ENCODE data around the gene ANKS3. TPM values are rescaled to one million over a fixed set of nuclear protein-coding genes. Genes with fewer than 3 reads are reported as not detected.
"Not testable (repeated sequence)": the region's sequence is repeated elsewhere in the genome, so short reads cannot be mapped to it uniquely, and the experiment has no call there.

The ANKS3 gene
- polyA plus RNA-seq, 2 donors, result 9.3 to 26.8 TPM

- Histone ChIP-seq H3K27ac (ENCODE audit: low read depth in 2 of 2, low read length in 1 of 2) (no peak overlapping the region), H3K4me3 (ENCODE audit: low read depth in 1 of 2, low read length in 2 of 2) (no peak overlapping the region), H3K4me1 (ENCODE audit: control insufficient read depth in 2 of 2, insufficient read depth in 2 of 2, low read length in 1 of 2) (peaks cover 0 to 3% of the 10 kb centered on the region in 2 donors), H3K36me3 (ENCODE audit: control insufficient read depth in 2 of 2, insufficient read depth in 2 of 2, low read length in 1 of 2) (peaks cover 37 to 52% of the 10 kb centered on the region in 2 donors), H3K9me3 (ENCODE audit: control insufficient read depth in 2 of 2, insufficient read depth in 1 of 2, low read depth in 1 of 2, low read length in 1 of 2) (no peaks in the 10 kb centered on the region), H3K27me3 (ENCODE audit: control insufficient read depth in 1 of 2, insufficient read depth in 2 of 2, low read length in 2 of 2) (no peaks in the 10 kb centered on the region)
- 97% methylated on average over 12 of the region's 12 CpGs for WGBS, 2 donors
Observed at GRCh38 chr16:4656221-4656620, 77.8 kb downstream of the ANKS3 start.

GRCh38 chr16:4655801-4656200 is 78.3 kb downstream of the ANKS3 start:
- 94 to 98% methylated on average over 6 of the region's 6 CpGs for WGBS, 2 donors
- Histone ChIP-seq H3K9me3 (ENCODE audit: control insufficient read depth in 2 of 2, insufficient read depth in 1 of 2, low read depth in 1 of 2, low read length in 1 of 2) (no peaks in the 10 kb centered on the region), H3K27ac (ENCODE audit: low read depth in 2 of 2, low read length in 1 of 2) (no peak overlapping the region), H3K27me3 (ENCODE audit: control insufficient read depth in 1 of 2, insufficient read depth in 2 of 2, low read length in 2 of 2) (no peaks in the 10 kb centered on the region), H3K36me3 (ENCODE audit: control insufficient read depth in 2 of 2, insufficient read depth in 2 of 2, low read length in 1 of 2) (peaks cover 39 to 55% of the 10 kb centered on the region in 2 donors), H3K4me1 (ENCODE audit: control insufficient read depth in 2 of 2, insufficient read depth in 2 of 2, low read length in 1 of 2) (peaks cover 0 to 3% of the 10 kb centered on the region in 2 donors), H3K4me3 (ENCODE audit: low read depth in 1 of 2, low read length in 2 of 2) (no peak overlapping the region)

- Histone ChIP-seq H3K27ac (ENCODE audit: low read depth in 2 of 2, low read length in 1 of 2) (no peak overlapping the region), H3K36me3 (ENCODE audit: control insufficient read depth in 2 of 2, insufficient read depth in 2 of 2, low read length in 1 of 2) (peaks cover 39 to 55% of the 10 kb centered on the region in 2 donors)
- 88 to 93% methylated on average over 12 of the region's 12 CpGs for WGBS, 2 donors
Observed at GRCh38 chr16:4654964-4655590, 79.0 kb downstream of the ANKS3 start.

GRCh38 chr16:4654011-4654963 is 79.8 kb downstream of the ANKS3 start:
- WGBS, 2 donors, result 65 to 80% methylated on average over 16 of the region's 16 CpGs
- H3K36me3 ChIP-seq (ENCODE audit: control insufficient read depth in 2 of 2, insufficient read depth in 2 of 2, low read length in 1 of 2), result peaks cover 39 to 56% of the 10 kb centered on the region in 2 donors
- H3K4me3 ChIP-seq (ENCODE audit: low read depth in 1 of 2, low read length in 2 of 2), result no peak overlapping the region
- H3K9me3 ChIP-seq (ENCODE audit: control insufficient read depth in 2 of 2, insufficient read depth in 1 of 2, low read depth in 1 of 2, low read length in 1 of 2), result no peaks in the 10 kb centered on the region
- H3K27ac ChIP-seq (ENCODE audit: low read depth in 2 of 2, low read length in 1 of 2), result no peak overlapping the region
- no peaks in the 10 kb centered on the region for H3K4me1 ChIP-seq (ENCODE audit: control insufficient read depth in 2 of 2, insufficient read depth in 2 of 2, low read length in 1 of 2)
- H3K27me3 ChIP-seq (ENCODE audit: control insufficient read depth in 1 of 2, insufficient read depth in 2 of 2, low read length in 2 of 2), result no peaks in the 10 kb centered on the region

More at GRCh38 chr16:4654964-4655590, 79.0 kb downstream of the ANKS3 start:
- Histone ChIP-seq H3K9me3 (ENCODE audit: control insufficient read depth in 2 of 2, insufficient read depth in 1 of 2, low read depth in 1 of 2, low read length in 1 of 2) (no peaks in the 10 kb centered on the region), H3K4me1 (ENCODE audit: control insufficient read depth in 2 of 2, insufficient read depth in 2 of 2, low read length in 1 of 2) (no peaks in the 10 kb centered on the region), H3K27me3 (ENCODE audit: control insufficient read depth in 1 of 2, insufficient read depth in 2 of 2, low read length in 2 of 2) (no peaks in the 10 kb centered on the region), H3K4me3 (ENCODE audit: low read depth in 1 of 2, low read length in 2 of 2) (no peak overlapping the region)

- H3K36me3 ChIP-seq (ENCODE audit: control insufficient read depth in 2 of 2, insufficient read depth in 2 of 2, low read length in 1 of 2), result peaks cover 34 to 52% of the 10 kb centered on the region in 2 donors
- H3K27ac ChIP-seq (ENCODE audit: low read depth in 2 of 2, low read length in 1 of 2), result no peak overlapping the region
- H3K4me1 ChIP-seq (ENCODE audit: control insufficient read depth in 2 of 2, insufficient read depth in 2 of 2, low read length in 1 of 2), result no peaks in the 10 kb centered on the region
- H3K9me3 ChIP-seq (ENCODE audit: control insufficient read depth in 2 of 2, insufficient read depth in 1 of 2, low read depth in 1 of 2, low read length in 1 of 2), result no peaks in the 10 kb centered on the region
- H3K27me3 ChIP-seq (ENCODE audit: control insufficient read depth in 1 of 2, insufficient read depth in 2 of 2, low read length in 2 of 2), result no peaks in the 10 kb centered on the region
- no peak overlapping the region for H3K4me3 ChIP-seq (ENCODE audit: low read depth in 1 of 2, low read length in 2 of 2)
- 94% methylated on average over 25 of the region's 25 CpGs for WGBS, 2 donors
Observed at GRCh38 chr16:4652561-4652960, 81.5 kb downstream of the ANKS3 start.

- Histone ChIP-seq H3K4me1 (ENCODE audit: control insufficient read depth in 2 of 2, insufficient read depth in 2 of 2, low read length in 1 of 2) (no peaks in the 10 kb centered on the region), H3K9me3 (ENCODE audit: control insufficient read depth in 2 of 2, insufficient read depth in 1 of 2, low read depth in 1 of 2, low read length in 1 of 2) (no peaks in the 10 kb centered on the region), H3K27ac (ENCODE audit: low read depth in 2 of 2, low read length in 1 of 2) (no peak overlapping the region), H3K4me3 (ENCODE audit: low read depth in 1 of 2, low read length in 2 of 2) (no peak overlapping the region), H3K36me3 (ENCODE audit: control insufficient read depth in 2 of 2, insufficient read depth in 2 of 2, low read length in 1 of 2) (peaks cover 31 to 45% of the 10 kb centered on the region in 2 donors), H3K27me3 (ENCODE audit: control insufficient read depth in 1 of 2, insufficient read depth in 2 of 2, low read length in 2 of 2) (no peaks in the 10 kb centered on the region)
- WGBS, 2 donors, result 93 to 94% methylated on average over 13 of the region's 13 CpGs
Observed at GRCh38 chr16:4651827-4652226, 82.2 kb downstream of the ANKS3 start.

- not testable (repeated sequence) for H3K4me3 ChIP-seq (ENCODE audit: low read depth in 1 of 2, low read length in 2 of 2); H3K4me1 ChIP-seq (ENCODE audit: control insufficient read depth in 2 of 2, insufficient read depth in 2 of 2, low read length in 1 of 2); H3K27me3 ChIP-seq (ENCODE audit: control insufficient read depth in 1 of 2, insufficient read depth in 2 of 2, low read length in 2 of 2); H3K9me3 ChIP-seq (ENCODE audit: control insufficient read depth in 2 of 2, insufficient read depth in 1 of 2, low read depth in 1 of 2, low read length in 1 of 2); H3K27ac ChIP-seq (ENCODE audit: low read depth in 2 of 2, low read length in 1 of 2)
- WGBS, 2 donors, result 81 to 86% methylated on average over 15 of the region's 15 CpGs
- H3K36me3 ChIP-seq (ENCODE audit: control insufficient read depth in 2 of 2, insufficient read depth in 2 of 2, low read length in 1 of 2), result peaks cover 24 to 41% of the 10 kb centered on the region in 2 donors
Observed at GRCh38 chr16:4650443-4651074, 83.5 kb downstream of the ANKS3 start.

GRCh38 chr16:4649744-4650442 is 84.2 kb downstream of the ANKS3 start:
- Histone ChIP-seq H3K9me3 (ENCODE audit: control insufficient read depth in 2 of 2, insufficient read depth in 1 of 2, low read depth in 1 of 2, low read length in 1 of 2) (no peaks in the 10 kb centered on the region), H3K27me3 (ENCODE audit: control insufficient read depth in 1 of 2, insufficient read depth in 2 of 2, low read length in 2 of 2) (no peaks in the 10 kb centered on the region), H3K4me3 (ENCODE audit: low read depth in 1 of 2, low read length in 2 of 2) (no peak overlapping the region), H3K4me1 (ENCODE audit: control insufficient read depth in 2 of 2, insufficient read depth in 2 of 2, low read length in 1 of 2) (no peaks in the 10 kb centered on the region), H3K36me3 (ENCODE audit: control insufficient read depth in 2 of 2, insufficient read depth in 2 of 2, low read length in 1 of 2) (peaks cover 20 to 35% of the 10 kb centered on the region in 2 donors), H3K27ac (ENCODE audit: low read depth in 2 of 2, low read length in 1 of 2) (no peak overlapping the region)
- WGBS, 2 donors, result 88 to 93% methylated on average over 25 of the region's 25 CpGs

GRCh38 chr16:4648917-4649316 is 85.2 kb downstream of the ANKS3 start:
- H3K27me3 ChIP-seq (ENCODE audit: control insufficient read depth in 1 of 2, insufficient read depth in 2 of 2, low read length in 2 of 2), result no peaks in the 10 kb centered on the region
- H3K4me1 ChIP-seq (ENCODE audit: control insufficient read depth in 2 of 2, insufficient read depth in 2 of 2, low read length in 1 of 2), result no peaks in the 10 kb centered on the region
- peaks cover 14 to 30% of the 10 kb centered on the region in 2 donors for H3K36me3 ChIP-seq (ENCODE audit: control insufficient read depth in 2 of 2, insufficient read depth in 2 of 2, low read length in 1 of 2)
- H3K9me3 ChIP-seq (ENCODE audit: control insufficient read depth in 2 of 2, insufficient read depth in 1 of 2, low read depth in 1 of 2, low read length in 1 of 2), result no peaks in the 10 kb centered on the region
- 94 to 95% methylated on average over 13 of the region's 13 CpGs for WGBS, 2 donors
- H3K4me3 ChIP-seq (ENCODE audit: low read depth in 1 of 2, low read length in 2 of 2), result no peak overlapping the region
- no peak overlapping the region for H3K27ac ChIP-seq (ENCODE audit: low read depth in 2 of 2, low read length in 1 of 2)

All from esophagus (tissue), 2 donors.